ENCODE data around the gene CLDN5.
"Not testable (repeated sequence)": the region's sequence is repeated elsewhere in the genome, so short reads cannot be mapped to it uniquely, and the experiment has no call there.

The CLDN5 gene

DNA sequence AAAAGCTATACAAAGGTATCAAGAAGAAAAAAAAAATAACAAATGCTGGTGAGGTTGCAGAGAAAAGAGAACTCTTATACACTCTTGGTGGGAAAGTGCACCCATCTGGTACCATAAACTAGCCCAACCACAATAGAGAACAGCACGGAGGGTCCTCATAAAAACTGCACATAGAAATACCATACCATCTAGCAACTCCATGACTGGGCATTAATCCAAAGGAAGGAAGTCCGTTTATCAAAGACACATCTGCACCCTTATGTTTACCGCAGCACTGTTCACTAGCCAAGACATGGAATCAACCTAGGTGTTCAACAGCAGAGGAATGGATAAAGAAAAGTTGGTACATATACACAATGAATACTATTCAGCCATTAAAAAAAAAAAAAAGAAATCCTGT lies 10.8 kb upstream of the CLDN5 start:
- H3K4me3 ChIP-seq (replicated peaks in 1 of 2; ENCODE audit: low read depth in 2 of 2, low read length in 2 of 2): no peak overlapping the region
- DNase-seq (ENCODE audit: low read depth in 2 of 2): no peak
- TF ChIP-seq CTCF (IDR thresholded peaks at IDR 0.05; ENCODE audit: low read depth, low read length): no peak

GRCh38 chr22:19533857-19534256 lies 9.6 kb upstream of the CLDN5 start:
- DNase-seq (ENCODE audit: low read depth in 2 of 2): no peak
- no peak overlapping the region for H3K4me3 ChIP-seq (replicated peaks in 1 of 2; ENCODE audit: low read depth in 2 of 2, low read length in 2 of 2)
- TF ChIP-seq CTCF (IDR thresholded peaks at IDR 0.05; ENCODE audit: low read depth, low read length): no peak

- H3K4me3 ChIP-seq (replicated peaks in 1 of 2; ENCODE audit: low read depth in 2 of 2, low read length in 2 of 2): no peak overlapping the region
- no peak for DNase-seq (ENCODE audit: low read depth in 2 of 2)
- no peak for TF ChIP-seq CTCF (IDR thresholded peaks at IDR 0.05; ENCODE audit: low read depth, low read length)
These were observed 8.9 kb upstream of the CLDN5 start for GRCh38 chr22:19533049-19533626.

GRCh38 chr22:19531327-19531726 lies 7.1 kb upstream of the CLDN5 start:
- not testable (repeated sequence) for DNase-seq (ENCODE audit: low read depth in 2 of 2)

GRCh38 chr22:19530751-19531150 lies 6.5 kb upstream of the CLDN5 start:
- no peak for TF ChIP-seq CTCF (IDR thresholded peaks at IDR 0.05; ENCODE audit: low read depth, low read length)
- H3K4me3 ChIP-seq (replicated peaks in 1 of 2; ENCODE audit: low read depth in 2 of 2, low read length in 2 of 2): no peak overlapping the region
- DNase-seq (ENCODE audit: low read depth in 2 of 2): no peak

More at GRCh38 chr22:19531327-19531726, 7.1 kb upstream of the CLDN5 start:
- H3K4me3 ChIP-seq (replicated peaks in 1 of 2; ENCODE audit: low read depth in 2 of 2, low read length in 2 of 2): not testable (repeated sequence)

DNA sequence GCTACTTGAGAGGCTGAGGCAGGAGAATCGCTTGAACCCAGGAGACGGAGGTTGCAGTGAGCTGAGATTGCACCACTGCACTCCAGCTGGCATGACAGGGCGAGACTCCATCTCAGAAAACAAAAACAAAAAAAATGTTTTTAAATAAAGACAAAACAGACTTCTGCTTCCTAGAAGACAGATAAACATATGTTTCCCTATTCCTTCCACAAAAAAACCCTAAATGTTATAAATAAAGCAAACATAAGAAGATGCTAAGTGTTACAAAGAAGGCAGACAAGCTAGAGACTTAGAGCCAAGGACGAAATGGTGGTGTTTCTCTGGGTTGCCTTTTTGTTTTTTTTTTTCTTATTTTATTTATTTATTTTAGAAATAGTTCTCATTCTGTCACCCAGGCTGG lies 5.6 kb upstream of the CLDN5 start:
- TF ChIP-seq CTCF (IDR thresholded peaks at IDR 0.05; ENCODE audit: low read depth, low read length): no peak
- no peak for DNase-seq (ENCODE audit: low read depth in 2 of 2)
- H3K4me3 ChIP-seq (replicated peaks in 1 of 2; ENCODE audit: low read depth in 2 of 2, low read length in 2 of 2): no peak overlapping the region

- no peak overlapping the region for H3K4me3 ChIP-seq (replicated peaks in 1 of 2; ENCODE audit: low read depth in 2 of 2, low read length in 2 of 2)
- peak in 1 of 2 donors; percentile 54 for DNase-seq (ENCODE audit: low read depth in 2 of 2)
- no peak for TF ChIP-seq CTCF (IDR thresholded peaks at IDR 0.05; ENCODE audit: low read depth, low read length)
These were observed 3.7 kb upstream of the CLDN5 start for GRCh38 chr22:19527861-19528417.
